ENCODE results near the gene SPOCK3. TPM values are rescaled to one million over a fixed set of nuclear protein-coding genes. Genes with fewer than 3 reads are reported as not detected.

The SPOCK3 gene
- total and polyA plus RNA-seq, 3 experiments from 2014 or later: not detected

GRCh38 chr4:167196344-167197012 lies 37.8 kb downstream of the SPOCK3 start:
- Mint-ChIP-seq H3K9me3 (peaks cover 0 to 12% (median 4%) of the 10 kb centered on the region in 5 donors), H3K4me1 (no peaks in the 10 kb centered on the region), H3K36me3 (no peaks in the 10 kb centered on the region), H3K4me3 (no peak overlapping the region), H3K27ac (no peak overlapping the region), H3K27me3 (no peaks in the 10 kb centered on the region)
- no peaks in the 10 kb centered on the region for H3K4me1 ChIP-seq (ENCODE audit: insufficient read depth, low read length)
- CTCF ChIA-PET: no interaction called here
- no peak for DNase-seq
- H3K36me3 ChIP-seq (ENCODE audit: insufficient read depth, low read length): no peaks in the 10 kb centered on the region
- H3K27me3 ChIP-seq (ENCODE audit: insufficient read depth, low read length, poor library complexity, severe bottlenecking): no peaks in the 10 kb centered on the region
- H3K4me3 ChIP-seq (ENCODE audit: low read length): no peak overlapping the region
- H3K27ac ChIP-seq (ENCODE audit: low read depth, low read length): no peak overlapping the region
- H3K9me3 ChIP-seq (ENCODE audit: low read length): no peaks in the 10 kb centered on the region
- POLR2A ChIA-PET: no interaction called here

- H3K4me3 ChIP-seq (ENCODE audit: low read length): no peak overlapping the region
- Mint-ChIP-seq H3K9me3 (peaks cover 0 to 6% (median 4%) of the 10 kb centered on the region in 5 donors), H3K4me1 (no peaks in the 10 kb centered on the region), H3K27me3 (no peaks in the 10 kb centered on the region), H3K27ac (no peak overlapping the region), H3K36me3 (no peaks in the 10 kb centered on the region), H3K4me3 (no peak overlapping the region)
- no peaks in the 10 kb centered on the region for H3K36me3 ChIP-seq (ENCODE audit: insufficient read depth, low read length)
- H3K27me3 ChIP-seq (ENCODE audit: insufficient read depth, low read length, poor library complexity, severe bottlenecking): no peaks in the 10 kb centered on the region
- H3K9me3 ChIP-seq (ENCODE audit: low read length): no peaks in the 10 kb centered on the region
- H3K4me1 ChIP-seq (ENCODE audit: insufficient read depth, low read length): no peaks in the 10 kb centered on the region
- ChIA-PET CTCF (no interaction called here), POLR2A (no interaction called here)
- DNase-seq: no peak
- no peak overlapping the region for H3K27ac ChIP-seq (ENCODE audit: low read depth, low read length)
Observed at GRCh38 chr4:167190379-167190778, 43.9 kb downstream of the SPOCK3 start.

- no peak overlapping the region for H3K4me3 Mint-ChIP-seq
- Histone ChIP-seq H3K9me3 (ENCODE audit: low read length) (no peaks in the 10 kb centered on the region), H3K4me1 (ENCODE audit: insufficient read depth, low read length) (no peaks in the 10 kb centered on the region), H3K4me3 (ENCODE audit: low read length) (no peak overlapping the region), H3K36me3 (ENCODE audit: insufficient read depth, low read length) (no peaks in the 10 kb centered on the region), H3K27me3 (ENCODE audit: insufficient read depth, low read length, poor library complexity, severe bottlenecking) (no peaks in the 10 kb centered on the region), H3K27ac (ENCODE audit: low read depth, low read length) (no peak overlapping the region)
- ChIA-PET POLR2A (no interaction called here), CTCF (no interaction called here)
- H3K27ac Mint-ChIP-seq: no peak overlapping the region
- no peaks in the 10 kb centered on the region for H3K36me3 Mint-ChIP-seq
- H3K27me3 Mint-ChIP-seq: no peaks in the 10 kb centered on the region
- H3K9me3 Mint-ChIP-seq: peaks cover 0 to 19% (median 8%) of the 10 kb centered on the region in 5 donors
- no peaks in the 10 kb centered on the region for H3K4me1 Mint-ChIP-seq
- DNase-seq: no peak
Observed at GRCh38 chr4:167185465-167185864, 48.8 kb downstream of the SPOCK3 start.

- no peak overlapping the region for H3K4me3 Mint-ChIP-seq
- H3K4me1 Mint-ChIP-seq: no peaks in the 10 kb centered on the region
- H3K27ac ChIP-seq (ENCODE audit: low read depth, low read length): no peak overlapping the region
- POLR2A ChIA-PET: no interaction called here
- H3K9me3 ChIP-seq (ENCODE audit: low read length): no peaks in the 10 kb centered on the region
- H3K27me3 Mint-ChIP-seq: no peaks in the 10 kb centered on the region
- CTCF ChIA-PET: no interaction called here
- H3K36me3 ChIP-seq (ENCODE audit: insufficient read depth, low read length): no peaks in the 10 kb centered on the region
- no peaks in the 10 kb centered on the region for H3K27me3 ChIP-seq (ENCODE audit: insufficient read depth, low read length, poor library complexity, severe bottlenecking)
- DNase-seq: no peak
- H3K36me3 Mint-ChIP-seq: no peaks in the 10 kb centered on the region
- H3K4me1 ChIP-seq (ENCODE audit: insufficient read depth, low read length): no peaks in the 10 kb centered on the region
- no peak overlapping the region for H3K27ac Mint-ChIP-seq
- peaks cover 0 to 26% (median 8%) of the 10 kb centered on the region in 5 donors for H3K9me3 Mint-ChIP-seq
- H3K4me3 ChIP-seq (ENCODE audit: low read length): no peak overlapping the region
Observed at GRCh38 chr4:167183036-167183435, 51.3 kb downstream of the SPOCK3 start.

GRCh38 chr4:167177925-167178324 lies 56.4 kb downstream of the SPOCK3 start:
- CTCF ChIA-PET: no interaction called here
- H3K36me3 Mint-ChIP-seq: no peaks in the 10 kb centered on the region
- H3K9me3 Mint-ChIP-seq: peaks cover 0 to 26% (median 4%) of the 10 kb centered on the region in 5 donors

GRCh38 chr4:167176723-167177367 lies 57.4 kb downstream of the SPOCK3 start:
- H3K9me3 Mint-ChIP-seq: peaks cover 0 to 23% (median 4%) of the 10 kb centered on the region in 5 donors
- no peaks in the 10 kb centered on the region for H3K27me3 Mint-ChIP-seq
- H3K36me3 Mint-ChIP-seq: no peaks in the 10 kb centered on the region
- POLR2A ChIA-PET: no interaction called here
- no peak overlapping the region for H3K27ac Mint-ChIP-seq
- H3K4me3 Mint-ChIP-seq: no peak overlapping the region
- no peak for DNase-seq
- CTCF ChIA-PET: no interaction called here
- Histone ChIP-seq H3K27ac (ENCODE audit: low read depth, low read length) (no peak overlapping the region), H3K4me1 (ENCODE audit: insufficient read depth, low read length) (no peaks in the 10 kb centered on the region), H3K9me3 (ENCODE audit: low read length) (no peaks in the 10 kb centered on the region), H3K27me3 (ENCODE audit: insufficient read depth, low read length, poor library complexity, severe bottlenecking) (no peaks in the 10 kb centered on the region), H3K36me3 (ENCODE audit: insufficient read depth, low read length) (no peaks in the 10 kb centered on the region), H3K4me3 (ENCODE audit: low read length) (no peak overlapping the region)
- no peaks in the 10 kb centered on the region for H3K4me1 Mint-ChIP-seq

More at GRCh38 chr4:167177925-167178324, 56.4 kb downstream of the SPOCK3 start:
- no peaks in the 10 kb centered on the region for H3K27me3 Mint-ChIP-seq
- Histone ChIP-seq H3K27ac (ENCODE audit: low read depth, low read length) (no peak overlapping the region), H3K4me1 (ENCODE audit: insufficient read depth, low read length) (no peaks in the 10 kb centered on the region), H3K9me3 (ENCODE audit: low read length) (no peaks in the 10 kb centered on the region), H3K36me3 (ENCODE audit: insufficient read depth, low read length) (no peaks in the 10 kb centered on the region), H3K4me3 (ENCODE audit: low read length) (no peak overlapping the region), H3K27me3 (ENCODE audit: insufficient read depth, low read length, poor library complexity, severe bottlenecking) (no peaks in the 10 kb centered on the region)
- no peak overlapping the region for H3K27ac Mint-ChIP-seq
- H3K4me1 Mint-ChIP-seq: no peaks in the 10 kb centered on the region
- POLR2A ChIA-PET: no interaction called here
- no peak for DNase-seq
- no peak overlapping the region for H3K4me3 Mint-ChIP-seq

GRCh38 chr4:167171928-167172327 lies 62.4 kb downstream of the SPOCK3 start:
- Histone ChIP-seq H3K4me1 (ENCODE audit: insufficient read depth, low read length) (no peaks in the 10 kb centered on the region), H3K36me3 (ENCODE audit: insufficient read depth, low read length) (no peaks in the 10 kb centered on the region), H3K27me3 (ENCODE audit: insufficient read depth, low read length, poor library complexity, severe bottlenecking) (no peaks in the 10 kb centered on the region), H3K9me3 (ENCODE audit: low read length) (no peaks in the 10 kb centered on the region), H3K4me3 (ENCODE audit: low read length) (no peak overlapping the region), H3K27ac (ENCODE audit: low read depth, low read length) (no peak overlapping the region)
- Mint-ChIP-seq H3K9me3 (peaks cover 1 to 9% (median 3%) of the 10 kb centered on the region in 5 donors), H3K27ac (no peak overlapping the region), H3K4me1 (no peaks in the 10 kb centered on the region), H3K4me3 (no peak overlapping the region), H3K36me3 (no peaks in the 10 kb centered on the region), H3K27me3 (no peaks in the 10 kb centered on the region)
- no peak for DNase-seq
- ChIA-PET CTCF (no interaction called here), POLR2A (no interaction called here)

GRCh38 chr4:167168611-167169010 lies 65.7 kb downstream of the SPOCK3 start:
- no peak for DNase-seq
- H3K36me3 ChIP-seq (ENCODE audit: insufficient read depth, low read length): no peaks in the 10 kb centered on the region
- no peaks in the 10 kb centered on the region for H3K9me3 ChIP-seq (ENCODE audit: low read length)
- H3K36me3 Mint-ChIP-seq: no peaks in the 10 kb centered on the region
- H3K4me3 ChIP-seq (ENCODE audit: low read length): no peak overlapping the region
- H3K27me3 ChIP-seq (ENCODE audit: insufficient read depth, low read length, poor library complexity, severe bottlenecking): no peaks in the 10 kb centered on the region
- H3K9me3 Mint-ChIP-seq: peaks cover 1 to 13% (median 5%) of the 10 kb centered on the region in 5 donors
- no peaks in the 10 kb centered on the region for H3K27me3 Mint-ChIP-seq
- ChIA-PET POLR2A (no interaction called here), CTCF (no interaction called here)
- H3K27ac Mint-ChIP-seq: no peak overlapping the region
- H3K4me1 ChIP-seq (ENCODE audit: insufficient read depth, low read length): no peaks in the 10 kb centered on the region
- no peak overlapping the region for H3K4me3 Mint-ChIP-seq
- no peaks in the 10 kb centered on the region for H3K4me1 Mint-ChIP-seq
- H3K27ac ChIP-seq (ENCODE audit: low read depth, low read length): no peak overlapping the region
